HepG2 (cell line): ENCODE measurements around the gene RPS27A. TPM values are rescaled to one million over a fixed set of nuclear protein-coding genes. Genes with fewer than 3 reads are reported as not detected.

Source experiments
- ATAC-seq: fragments of 200-7000 bp; cut with Tn5 transposase; 3 replicates; pipeline ENCODE4 v1.9.1; 2020; ENCODE audit warnings: mild to moderate bottlenecking, moderate library complexity
- BruUV-seq: library from RNA; stranded (reverse); fragments of 400-500 nt; replicated peaks from 2 replicates; lab custom pipeline; 2021; lab: Mats Ljungman, UMichigan
- CTCF ChIA-PET: fragments of 300-600 bp; formaldehyde crosslinking; extraction: SDS; loops from one replicate; lab custom pipeline; 2021; ENCODE audit warnings: low total read pairs, inconsistent platforms, low intra/inter-chr PET ratio; lab: Yijun Ruan, JAX
- POLR2A ChIA-PET: fragments of 350-600 bp; sonication (Branson Sonifier 250); formaldehyde crosslinking; loops from one replicate; lab custom pipeline; 2020; ENCODE audit warnings: antibody characterized with exemption, inconsistent platforms; lab: Yijun Ruan, JAX
- DNase-seq: peaks from one replicate; pipeline ENCODE4 v3.0.0-alpha.2; 2015; ENCODE audit warnings: low spot score
- FAIRE-seq: peaks from 3 replicates; lab custom pipeline; 2011; peaks lifted over from hg19 to GRCh38; lab: Jason Lieb, UNC
- H2AFZ ChIP-seq: one replicate; pipeline ENCODE4 v1.6.1; 2011; ENCODE audit warnings: low read length, inconsistent platforms
- H3K27ac ChIP-seq: fragments of 300-600 bp; 3 replicates; pipeline ENCODE4 v1.8.0; 2011; ENCODE audit warnings: mixed run types, mild to moderate bottlenecking, mixed read lengths, low read length, inconsistent platforms; ENCODE audit not compliant: insufficient read depth; ENCODE audit errors: extremely low read length
- H3K27me3 ChIP-seq, 2 experiments: fragments of 200-600 bp in 1 of 2; 2 replicates in 1 of 2; 3 replicates in 1 of 2; pipeline versions ENCODE4 v1.6.0 to v1.8.0; 2011; ENCODE audit warnings: low read length in 2 of 2, mild to moderate bottlenecking in 2 of 2, moderate library complexity in 2 of 2, inconsistent platforms in 1 of 2; ENCODE audit not compliant: insufficient read depth in 2 of 2, control insufficient read depth in 1 of 2
- H3K36me3 ChIP-seq, 2 experiments: fragments of 200-600 bp in 1 of 2; replicated peaks in 1 of 2; 2 replicates in 1 of 2; 3 replicates in 1 of 2; pipeline versions ENCODE4 v1.5.1 to v1.8.0; 2011; ENCODE audit warnings: low read length in 2 of 2, inconsistent platforms in 1 of 2; ENCODE audit not compliant: insufficient read depth in 2 of 2, control insufficient read depth in 1 of 2
- H3K4me1 ChIP-seq: 2 replicates; pipeline ENCODE4 v1.5.1; 2012; ENCODE audit warnings: low read length, inconsistent platforms; ENCODE audit not compliant: insufficient read depth
- H3K4me2 ChIP-seq: 2 replicates; pipeline ENCODE4 v1.6.0; 2011; ENCODE audit warnings: low read depth, low read length, inconsistent platforms
- H3K4me3 ChIP-seq, 3 experiments: fragments of 200-600 bp in 1 of 3; sonication (generic), shearing (Covaris generic) in 1 of 3; replicated peaks in 1 of 3; 2 replicates each; pipeline ENCODE4 v1.5.1; 2011 to 2016; ENCODE audit warnings: low read length in 3 of 3, inconsistent platforms in 2 of 3, low read depth in 2 of 3, mild to moderate bottlenecking in 2 of 3, control low read depth in 1 of 3, mixed read lengths in 1 of 3; ENCODE audit not compliant: insufficient read depth in 1 of 3
- H3K79me2 ChIP-seq: one replicate; pipeline ENCODE4 v1.6.1; 2011; ENCODE audit warnings: low read length, inconsistent platforms; ENCODE audit not compliant: insufficient read depth
- H3K9ac ChIP-seq: 2 replicates; pipeline ENCODE4 v1.6.0; 2011; ENCODE audit warnings: mild to moderate bottlenecking, low read depth, low read length, inconsistent platforms; ENCODE audit not compliant: insufficient read depth
- H3K9me3 ChIP-seq: 2 replicates; pipeline ENCODE4 v1.5.1; 2012; ENCODE audit warnings: mild to moderate bottlenecking, low read length
- H4K20me1 ChIP-seq: 2 replicates; pipeline ENCODE4 v1.6.0; 2011; ENCODE audit warnings: inconsistent platforms, mild to moderate bottlenecking, low read length, moderate library complexity; ENCODE audit not compliant: insufficient read depth
- CBX2 ChIP-seq, 2 experiments: fragments of 200-600 bp in 1 of 2; sonication (generic); formaldehyde crosslinking in 1 of 2; IDR thresholded peaks; 2 replicates each; pipeline versions ENCODE4 v1.7.0 to v1.8.1; 2018 to 2022; ENCODE audit warnings: low read depth in 2 of 2, low read length in 1 of 2, mild to moderate bottlenecking in 1 of 2, missing genetic modification reagents in 1 of 2
- HMG20A ChIP-seq: IDR thresholded peaks from 2 replicates; pipeline ENCODE4 v1.6.1; 2016; ENCODE audit warnings: borderline replicate concordance
- KLF12 ChIP-seq: sonication (generic); formaldehyde crosslinking; IDR thresholded peaks from 2 replicates; pipeline ENCODE4 v1.4.0; 2020; ENCODE audit warnings: missing genetic modification reagents, borderline replicate concordance
- PHF20 ChIP-seq: sonication (generic); formaldehyde crosslinking; IDR thresholded peaks from 2 replicates; pipeline ENCODE4 v1.5.0; 2020; ENCODE audit warnings: mild to moderate bottlenecking, missing genetic modification reagents
- RARA ChIP-seq: IDR thresholded peaks from 2 replicates; pipeline ENCODE4 v1.6.1; 2016; ENCODE audit warnings: missing genetic modification reagents, missing compliant biosample characterization
- RBM39 ChIP-seq: fragments of 200-400 bp; formaldehyde crosslinking; IDR thresholded peaks from one replicate; pipeline ENCODE4 v1.6.1; 2018; ENCODE audit warnings: antibody characterized with exemption, mild to moderate bottlenecking, low read depth, low read length; ENCODE audit not compliant: poor library complexity, severe bottlenecking
- ZFY ChIP-seq: sonication (generic); formaldehyde crosslinking; IDR thresholded peaks from 2 replicates; pipeline ENCODE4 v1.4.0; 2020; ENCODE audit warnings: missing genetic modification reagents
- ZFYVE20 ChIP-seq: sonication (generic); formaldehyde crosslinking; IDR thresholded peaks from 2 replicates; pipeline ENCODE4 v1.8.0; 2023; ENCODE audit warnings: low read depth, mild to moderate bottlenecking, moderate library complexity, missing genetic modification reagents, borderline replicate concordance
- ZNF772 ChIP-seq: sonication (generic); formaldehyde crosslinking; IDR thresholded peaks from 2 replicates; pipeline ENCODE4 v1.5.0; 2020; ENCODE audit warnings: mild to moderate bottlenecking, missing genetic modification reagents
- ZNF777 ChIP-seq: sonication (generic); formaldehyde crosslinking; IDR thresholded peaks from 2 replicates; pipeline ENCODE4 v1.4.0; 2020; ENCODE audit warnings: missing genetic modification reagents
- ZNF850 ChIP-seq: sonication (generic); formaldehyde crosslinking; conservative IDR thresholded peaks from 2 replicates; pipeline ENCODE4 v1.9.0; 2021; ENCODE audit warnings: mild to moderate bottlenecking, missing genetic modification reagents
- WGBS: methylation state at CpG from one replicate; pipeline ENCODE4 v1.1.6; 2017; ENCODE audit warnings: low lambda C conversion rate; 5-methylcytosine and 5-hydroxymethylcytosine counted together
- in situ Hi-C: cut with HindIII; loops from 2 replicates; pipeline ENCODE4 v1.10.0; 2017; ENCODE audit warnings: low pct_unique_long_range_greater_than_20kb; ENCODE audit not compliant: extremely low pct_ligation_motif_present
- intact Hi-C: fragments of 100-400 bp; cut with micrococcal nuclease; formaldehyde crosslinking; loops from one replicate; pipeline ENCODE4 v1.10.0; 2022; ENCODE audit not compliant: unreplicated experiment
- polyA plus RNA-seq, 8 experiments: library from polyadenylated mRNA; depleted of rRNA in 3 of 8; stranded (reverse) in 7 of 8; unstranded in 1 of 8; fragments of >200 nt; fragmentation: Illumina TruSeq in 4 of 8; extraction: Trizol in 4 of 8; gene quantifications; 2 replicates each; pipeline versions ENCODE4 v1.2.1 to v1.2.3, GENCODE V29; 2011 to 2016; ENCODE audit warnings: low read depth in 4 of 8, missing spikeins in 1 of 8, mixed read lengths in 1 of 8; ENCODE audit not compliant: insufficient read depth in 1 of 8
- total RNA-seq, 5 experiments: library from RNA; depleted of rRNA; stranded (reverse); fragments of >200 nt; fragmentation: Illumina TruSeq; extraction: Trizol; gene quantifications; 2 replicates each; pipeline ENCODE4 v1.2.3, GENCODE V29; 2016; ENCODE audit warnings: low read depth in 1 of 5
- TF ChIP-seq, protein P1 (sequence below): sonication (generic); formaldehyde crosslinking; IDR thresholded peaks from 2 replicates; pipeline ENCODE4 v1.5.0; 2020; ENCODE audit warnings: mild to moderate bottlenecking, missing genetic modification reagents, borderline replicate concordance
- TF ChIP-seq, protein P2 (sequence below): sonication (generic); formaldehyde crosslinking; IDR thresholded peaks from 2 replicates; pipeline ENCODE4 v1.4.0; 2020; ENCODE audit warnings: low read depth, mild to moderate bottlenecking, missing genetic modification reagents
- TF ChIP-seq, protein P3 (sequence below): sonication (generic); formaldehyde crosslinking; IDR thresholded peaks from 2 replicates; pipeline ENCODE4 v1.5.0; 2020; ENCODE audit warnings: mild to moderate bottlenecking, missing genetic modification reagents
- TF ChIP-seq, protein P4 (sequence below): sonication (generic); formaldehyde crosslinking; IDR thresholded peaks from 2 replicates; pipeline ENCODE4 v1.9.0; 2021; ENCODE audit warnings: missing genetic modification reagents, borderline replicate concordance

Gene RPS27A
- total and polyA plus RNA-seq, 2 of the 13 experiments (the other 11 are each of a cell fraction or from before 2014, with no cell fraction given): 2,779 to 3,269 TPM

DNA sequence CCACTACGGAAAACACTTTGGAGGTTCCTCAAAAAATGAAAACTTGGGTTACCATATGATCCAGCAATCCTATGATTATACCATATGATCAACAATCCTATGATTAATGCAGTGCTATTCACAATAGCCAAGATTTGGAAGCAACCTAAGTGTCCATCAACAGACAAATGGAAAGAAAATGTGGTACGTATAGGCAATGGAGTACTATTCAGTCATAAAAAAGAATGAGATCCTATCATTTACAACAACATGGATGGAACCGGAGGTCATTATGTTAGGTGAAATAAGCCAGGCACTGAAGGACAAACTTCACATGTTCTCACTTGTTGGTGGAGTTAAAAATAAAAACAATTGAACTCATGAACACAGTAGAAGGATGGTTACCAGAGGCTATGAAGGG, 28.0 kb upstream of the RPS27A start (continued):
- TF ChIP-seq, protein P1, sequence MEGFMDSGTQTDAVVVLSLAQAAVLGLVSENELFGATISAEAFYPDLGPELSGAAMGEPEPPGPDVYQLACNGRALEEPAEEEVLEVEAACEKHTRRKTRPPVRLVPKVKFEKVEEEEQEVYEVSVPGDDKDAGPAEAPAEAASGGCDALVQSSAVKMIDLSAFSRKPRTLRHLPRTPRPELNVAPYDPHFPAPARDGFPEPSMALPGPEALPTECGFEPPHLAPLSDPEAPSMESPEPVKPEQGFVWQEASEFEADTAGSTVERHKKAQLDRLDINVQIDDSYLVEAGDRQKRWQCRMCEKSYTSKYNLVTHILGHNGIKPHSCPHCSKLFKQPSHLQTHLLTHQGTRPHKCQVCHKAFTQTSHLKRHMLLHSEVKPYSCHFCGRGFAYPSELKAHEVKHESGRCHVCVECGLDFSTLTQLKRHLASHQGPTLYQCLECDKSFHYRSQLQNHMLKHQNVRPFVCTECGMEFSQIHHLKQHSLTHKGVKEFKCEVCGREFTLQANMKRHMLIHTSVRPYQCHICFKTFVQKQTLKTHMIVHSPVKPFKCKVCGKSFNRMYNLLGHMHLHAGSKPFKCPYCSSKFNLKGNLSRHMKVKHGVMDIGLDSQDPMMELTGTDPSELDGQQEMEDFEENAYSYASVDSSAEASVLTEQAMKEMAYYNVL (CRISPR knock-in tag): no peak
- TF ChIP-seq KLF12 (CRISPR knock-in tag) (no peak), RARA (CRISPR knock-in tag) (no peak), PHF20 (CRISPR knock-in tag) (no peak), HMG20A (CRISPR knock-in tag) (no peak)
- TF ChIP-seq, protein P2, sequence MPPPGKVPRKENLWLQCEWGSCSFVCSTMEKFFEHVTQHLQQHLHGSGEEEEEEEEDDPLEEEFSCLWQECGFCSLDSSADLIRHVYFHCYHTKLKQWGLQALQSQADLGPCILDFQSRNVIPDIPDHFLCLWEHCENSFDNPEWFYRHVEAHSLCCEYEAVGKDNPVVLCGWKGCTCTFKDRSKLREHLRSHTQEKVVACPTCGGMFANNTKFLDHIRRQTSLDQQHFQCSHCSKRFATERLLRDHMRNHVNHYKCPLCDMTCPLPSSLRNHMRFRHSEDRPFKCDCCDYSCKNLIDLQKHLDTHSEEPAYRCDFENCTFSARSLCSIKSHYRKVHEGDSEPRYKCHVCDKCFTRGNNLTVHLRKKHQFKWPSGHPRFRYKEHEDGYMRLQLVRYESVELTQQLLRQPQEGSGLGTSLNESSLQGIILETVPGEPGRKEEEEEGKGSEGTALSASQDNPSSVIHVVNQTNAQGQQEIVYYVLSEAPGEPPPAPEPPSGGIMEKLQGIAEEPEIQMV (CRISPR knock-in tag): no peak

DNA sequence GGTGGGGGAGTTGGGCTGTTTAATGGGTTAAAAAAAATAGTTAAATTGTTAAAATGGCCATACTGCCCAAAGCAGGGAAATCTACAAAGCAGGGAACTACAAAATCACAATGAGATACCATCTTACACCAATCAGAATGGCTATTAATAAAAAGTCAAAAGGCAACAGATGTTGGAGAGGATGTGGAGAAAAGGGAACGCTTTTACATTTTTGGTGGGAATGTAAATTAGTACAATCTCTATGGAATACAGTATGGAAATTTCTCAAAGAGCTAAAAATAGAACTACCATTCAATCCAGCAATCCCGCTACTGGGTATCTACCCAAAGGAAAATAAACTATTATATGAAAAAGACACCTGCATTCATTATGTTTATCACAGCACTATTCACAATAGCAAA, 27.5 kb upstream of the RPS27A start:
- no peak overlapping the region for H3K4me2 ChIP-seq
- 96% methylated on average over 2 of the region's 2 CpGs for WGBS
- DNase-seq (no peak), ATAC-seq (no peak), FAIRE-seq (no peak)
- H4K20me1 ChIP-seq: no peaks in the 10 kb centered on the region
- intact Hi-C loops (no loop called here), in situ Hi-C loops (no loop called here)
- no peak overlapping the region for H3K4me3 ChIP-seq
- H3K79me2 ChIP-seq: no peaks in the 10 kb centered on the region
- H2AFZ ChIP-seq: no peak overlapping the region
- peaks cover 0 to 3% of the 10 kb centered on the region in 2 experiments; a peak in 1 of 5 replicates for H3K36me3 ChIP-seq
- no peak overlapping the region for H3K9ac ChIP-seq
- no TSS peak for BruUV-seq
- ChIA-PET POLR2A (no interaction called here), CTCF (no interaction called here)
- H3K9me3 ChIP-seq: peaks cover 10% of the 10 kb centered on the region; the same call in 1 of the 2 replicates
- no peak overlapping the region for H3K27ac ChIP-seq
- no peaks in the 10 kb centered on the region for H3K27me3 ChIP-seq
- no peaks in the 10 kb centered on the region for H3K4me1 ChIP-seq
- TF ChIP-seq ZFYVE20 (no peak), ZNF777 (CRISPR knock-in tag) (no peak), ZNF850 (CRISPR knock-in tag) (no peak), RBM39 (no peak), ZFY (CRISPR knock-in tag) (no peak), ZNF772 (CRISPR knock-in tag) (no peak), CBX2 (IDR thresholded peaks at IDR 0.05; ENCODE audit: low read depth, low read length) (no peak), CBX2 (CRISPR knock-in tag; IDR thresholded peaks at IDR 0.05; ENCODE audit: low read depth) (no peak)
- TF ChIP-seq, protein P3, sequence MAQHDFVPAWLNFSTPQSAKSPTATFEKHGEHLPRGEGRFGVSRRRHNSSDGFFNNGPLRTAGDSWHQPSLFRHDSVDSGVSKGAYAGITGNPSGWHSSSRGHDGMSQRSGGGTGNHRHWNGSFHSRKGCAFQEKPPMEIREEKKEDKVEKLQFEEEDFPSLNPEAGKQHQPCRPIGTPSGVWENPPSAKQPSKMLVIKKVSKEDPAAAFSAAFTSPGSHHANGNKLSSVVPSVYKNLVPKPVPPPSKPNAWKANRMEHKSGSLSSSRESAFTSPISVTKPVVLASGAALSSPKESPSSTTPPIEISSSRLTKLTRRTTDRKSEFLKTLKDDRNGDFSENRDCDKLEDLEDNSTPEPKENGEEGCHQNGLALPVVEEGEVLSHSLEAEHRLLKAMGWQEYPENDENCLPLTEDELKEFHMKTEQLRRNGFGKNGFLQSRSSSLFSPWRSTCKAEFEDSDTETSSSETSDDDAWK (CRISPR knock-in tag): no peak
- TF ChIP-seq, protein P4, sequence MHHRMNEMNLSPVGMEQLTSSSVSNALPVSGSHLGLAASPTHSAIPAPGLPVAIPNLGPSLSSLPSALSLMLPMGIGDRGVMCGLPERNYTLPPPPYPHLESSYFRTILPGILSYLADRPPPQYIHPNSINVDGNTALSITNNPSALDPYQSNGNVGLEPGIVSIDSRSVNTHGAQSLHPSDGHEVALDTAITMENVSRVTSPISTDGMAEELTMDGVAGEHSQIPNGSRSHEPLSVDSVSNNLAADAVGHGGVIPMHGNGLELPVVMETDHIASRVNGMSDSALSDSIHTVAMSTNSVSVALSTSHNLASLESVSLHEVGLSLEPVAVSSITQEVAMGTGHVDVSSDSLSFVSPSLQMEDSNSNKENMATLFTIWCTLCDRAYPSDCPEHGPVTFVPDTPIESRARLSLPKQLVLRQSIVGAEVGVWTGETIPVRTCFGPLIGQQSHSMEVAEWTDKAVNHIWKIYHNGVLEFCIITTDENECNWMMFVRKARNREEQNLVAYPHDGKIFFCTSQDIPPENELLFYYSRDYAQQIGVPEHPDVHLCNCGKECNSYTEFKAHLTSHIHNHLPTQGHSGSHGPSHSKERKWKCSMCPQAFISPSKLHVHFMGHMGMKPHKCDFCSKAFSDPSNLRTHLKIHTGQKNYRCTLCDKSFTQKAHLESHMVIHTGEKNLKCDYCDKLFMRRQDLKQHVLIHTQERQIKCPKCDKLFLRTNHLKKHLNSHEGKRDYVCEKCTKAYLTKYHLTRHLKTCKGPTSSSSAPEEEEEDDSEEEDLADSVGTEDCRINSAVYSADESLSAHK (CRISPR knock-in tag): no peak
